Measurements from ENCODE around the gene RAD51C. TPM values are rescaled to one million over a fixed set of nuclear protein-coding genes. Genes with fewer than 3 reads are reported as not detected.
A peak's percentile ranks its signal among the peaks of the same experiment; 100 is the strongest.

Gene RAD51C
- total and polyA plus RNA-seq, 9 of the 15 experiments (the other 6 are each of a cell fraction or from before 2014, with no cell fraction given): 93.9 to 341 (median 135) TPM

DNA sequence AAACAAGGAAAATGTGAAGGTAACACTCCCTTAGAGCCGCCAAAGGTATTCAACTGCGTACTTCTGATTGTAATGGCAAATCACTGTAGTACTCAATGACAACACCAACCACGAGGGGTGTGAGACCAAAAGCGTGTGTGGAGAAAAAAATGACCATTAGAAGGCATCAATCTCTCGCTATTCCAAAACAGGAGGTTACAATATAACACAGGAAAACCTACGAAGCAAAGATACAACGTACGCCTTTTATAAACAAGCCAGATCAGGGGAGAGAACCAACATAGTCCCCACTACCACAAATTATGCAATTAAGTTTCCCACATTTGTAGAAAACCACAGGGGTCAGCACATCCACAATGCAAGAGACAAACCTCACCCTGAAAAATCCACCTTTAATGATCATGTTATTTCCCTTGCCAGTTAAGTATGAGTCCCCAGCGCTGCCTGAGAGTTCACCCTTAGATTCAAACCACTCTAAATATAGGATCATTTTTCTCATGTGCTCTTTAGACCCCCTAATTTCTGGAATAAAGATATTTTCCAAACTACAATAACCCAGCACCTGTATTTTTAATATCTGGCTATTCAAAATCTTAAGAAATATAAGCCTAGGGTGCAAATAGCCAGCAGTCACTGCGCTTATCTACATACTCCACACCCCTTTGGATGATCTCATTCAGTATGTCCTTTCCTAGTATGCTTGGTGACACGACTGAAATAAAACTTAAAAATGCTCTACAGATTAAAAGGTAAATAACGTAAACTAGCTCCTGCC lies 13.0 kb upstream of the RAD51C start (continued):
- TF ChIP-seq, protein P1, sequence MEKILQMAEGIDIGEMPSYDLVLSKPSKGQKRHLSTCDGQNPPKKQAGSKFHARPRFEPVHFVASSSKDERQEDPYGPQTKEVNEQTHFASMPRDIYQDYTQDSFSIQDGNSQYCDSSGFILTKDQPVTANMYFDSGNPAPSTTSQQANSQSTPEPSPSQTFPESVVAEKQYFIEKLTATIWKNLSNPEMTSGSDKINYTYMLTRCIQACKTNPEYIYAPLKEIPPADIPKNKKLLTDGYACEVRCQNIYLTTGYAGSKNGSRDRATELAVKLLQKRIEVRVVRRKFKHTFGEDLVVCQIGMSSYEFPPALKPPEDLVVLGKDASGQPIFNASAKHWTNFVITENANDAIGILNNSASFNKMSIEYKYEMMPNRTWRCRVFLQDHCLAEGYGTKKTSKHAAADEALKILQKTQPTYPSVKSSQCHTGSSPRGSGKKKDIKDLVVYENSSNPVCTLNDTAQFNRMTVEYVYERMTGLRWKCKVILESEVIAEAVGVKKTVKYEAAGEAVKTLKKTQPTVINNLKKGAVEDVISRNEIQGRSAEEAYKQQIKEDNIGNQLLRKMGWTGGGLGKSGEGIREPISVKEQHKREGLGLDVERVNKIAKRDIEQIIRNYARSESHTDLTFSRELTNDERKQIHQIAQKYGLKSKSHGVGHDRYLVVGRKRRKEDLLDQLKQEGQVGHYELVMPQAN (IDR thresholded peaks at IDR 0.05; ENCODE audit: borderline replicate concordance): 0 out of 2 replicates have a peak, but pooled peaks have one; percentile 42
- TF ChIP-seq, protein P2, sequence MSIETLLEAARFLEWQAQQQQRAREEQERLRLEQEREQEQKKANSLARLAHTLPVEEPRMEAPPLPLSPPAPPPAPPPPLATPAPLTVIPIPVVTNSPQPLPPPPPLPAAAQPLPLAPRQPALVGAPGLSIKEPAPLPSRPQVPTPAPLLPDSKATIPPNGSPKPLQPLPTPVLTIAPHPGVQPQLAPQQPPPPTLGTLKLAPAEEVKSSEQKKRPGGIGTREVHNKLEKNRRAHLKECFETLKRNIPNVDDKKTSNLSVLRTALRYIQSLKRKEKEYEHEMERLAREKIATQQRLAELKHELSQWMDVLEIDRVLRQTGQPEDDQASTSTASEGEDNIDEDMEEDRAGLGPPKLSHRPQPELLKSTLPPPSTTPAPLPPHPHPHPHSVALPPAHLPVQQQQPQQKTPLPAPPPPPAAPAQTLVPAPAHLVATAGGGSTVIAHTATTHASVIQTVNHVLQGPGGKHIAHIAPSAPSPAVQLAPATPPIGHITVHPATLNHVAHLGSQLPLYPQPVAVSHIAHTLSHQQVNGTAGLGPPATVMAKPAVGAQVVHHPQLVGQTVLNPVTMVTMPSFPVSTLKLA (conservative IDR thresholded peaks at IDR 0.05): peak; percentile 82 to 92
- TF ChIP-seq, protein P3, sequence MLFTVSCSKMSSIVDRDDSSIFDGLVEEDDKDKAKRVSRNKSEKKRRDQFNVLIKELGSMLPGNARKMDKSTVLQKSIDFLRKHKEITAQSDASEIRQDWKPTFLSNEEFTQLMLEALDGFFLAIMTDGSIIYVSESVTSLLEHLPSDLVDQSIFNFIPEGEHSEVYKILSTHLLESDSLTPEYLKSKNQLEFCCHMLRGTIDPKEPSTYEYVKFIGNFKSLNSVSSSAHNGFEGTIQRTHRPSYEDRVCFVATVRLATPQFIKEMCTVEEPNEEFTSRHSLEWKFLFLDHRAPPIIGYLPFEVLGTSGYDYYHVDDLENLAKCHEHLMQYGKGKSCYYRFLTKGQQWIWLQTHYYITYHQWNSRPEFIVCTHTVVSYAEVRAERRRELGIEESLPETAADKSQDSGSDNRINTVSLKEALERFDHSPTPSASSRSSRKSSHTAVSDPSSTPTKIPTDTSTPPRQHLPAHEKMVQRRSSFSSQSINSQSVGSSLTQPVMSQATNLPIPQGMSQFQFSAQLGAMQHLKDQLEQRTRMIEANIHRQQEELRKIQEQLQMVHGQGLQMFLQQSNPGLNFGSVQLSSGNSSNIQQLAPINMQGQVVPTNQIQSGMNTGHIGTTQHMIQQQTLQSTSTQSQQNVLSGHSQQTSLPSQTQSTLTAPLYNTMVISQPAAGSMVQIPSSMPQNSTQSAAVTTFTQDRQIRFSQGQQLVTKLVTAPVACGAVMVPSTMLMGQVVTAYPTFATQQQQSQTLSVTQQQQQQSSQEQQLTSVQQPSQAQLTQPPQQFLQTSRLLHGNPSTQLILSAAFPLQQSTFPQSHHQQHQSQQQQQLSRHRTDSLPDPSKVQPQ (CRISPR knock-in tag; IDR thresholded peaks at IDR 0.05; ENCODE audit: borderline replicate concordance): no peak
- TF ChIP-seq, protein P4, sequence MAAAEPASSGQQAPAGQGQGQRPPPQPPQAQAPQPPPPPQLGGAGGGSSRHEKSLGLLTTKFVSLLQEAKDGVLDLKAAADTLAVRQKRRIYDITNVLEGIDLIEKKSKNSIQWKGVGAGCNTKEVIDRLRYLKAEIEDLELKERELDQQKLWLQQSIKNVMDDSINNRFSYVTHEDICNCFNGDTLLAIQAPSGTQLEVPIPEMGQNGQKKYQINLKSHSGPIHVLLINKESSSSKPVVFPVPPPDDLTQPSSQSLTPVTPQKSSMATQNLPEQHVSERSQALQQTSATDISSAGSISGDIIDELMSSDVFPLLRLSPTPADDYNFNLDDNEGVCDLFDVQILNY (CRISPR knock-in tag; IDR thresholded peaks at IDR 0.05): peak; percentile 94
- TF ChIP-seq, protein P5, sequence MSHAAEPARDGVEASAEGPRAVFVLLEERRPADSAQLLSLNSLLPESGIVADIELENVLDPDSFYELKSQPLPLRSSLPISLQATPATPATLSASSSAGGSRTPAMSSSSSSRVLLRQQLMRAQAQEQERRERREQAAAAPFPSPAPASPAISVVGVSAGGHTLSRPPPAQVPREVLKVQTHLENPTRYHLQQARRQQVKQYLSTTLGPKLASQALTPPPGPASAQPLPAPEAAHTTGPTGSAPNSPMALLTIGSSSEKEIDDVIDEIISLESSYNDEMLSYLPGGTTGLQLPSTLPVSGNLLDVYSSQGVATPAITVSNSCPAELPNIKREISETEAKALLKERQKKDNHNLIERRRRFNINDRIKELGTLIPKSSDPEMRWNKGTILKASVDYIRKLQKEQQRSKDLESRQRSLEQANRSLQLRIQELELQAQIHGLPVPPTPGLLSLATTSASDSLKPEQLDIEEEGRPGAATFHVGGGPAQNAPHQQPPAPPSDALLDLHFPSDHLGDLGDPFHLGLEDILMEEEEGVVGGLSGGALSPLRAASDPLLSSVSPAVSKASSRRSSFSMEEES (CRISPR knock-in tag; IDR thresholded peaks at IDR 0.05): peak; percentile 89
- TF ChIP-seq U2AF1 (optimal IDR thresholded peaks at IDR 0.05; ENCODE audit: low read depth, low read length): peak; percentile 100
- TF ChIP-seq ZNF717 (CRISPR knock-in tag; IDR thresholded peaks at IDR 0.05): peak; percentile 100
- TF ChIP-seq JUNB (CRISPR knock-in tag; conservative IDR thresholded peaks at IDR 0.05): peak; percentile 84
- no peak; the same call in 1 of the 2 replicates for TF ChIP-seq BACH1 (tag; IDR thresholded peaks at IDR 0.05)
- no peak for TF ChIP-seq STAT5B (CRISPR knock-in tag; IDR thresholded peaks at IDR 0.05)
- TF ChIP-seq GATAD2A (IDR thresholded peaks at IDR 0.05): peak; percentile 97
- TF ChIP-seq, protein P6, sequence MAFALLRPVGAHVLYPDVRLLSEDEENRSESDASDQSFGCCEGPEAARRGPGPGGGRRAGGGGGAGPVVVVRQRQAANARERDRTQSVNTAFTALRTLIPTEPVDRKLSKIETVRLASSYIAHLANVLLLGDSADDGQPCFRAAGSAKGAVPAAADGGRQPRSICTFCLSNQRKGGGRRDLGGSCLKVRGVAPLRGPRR (CRISPR knock-in tag; IDR thresholded peaks at IDR 0.05): peak; percentile 96
- peak; percentile 99 for TF ChIP-seq POLR2H (tag; IDR thresholded peaks at IDR 0.05; ENCODE audit: low read depth)
- peak; percentile 100 for TF ChIP-seq ZNF586 (CRISPR knock-in tag; conservative IDR thresholded peaks at IDR 0.05)
- peak; percentile 83 to 88 for TF ChIP-seq HDAC1 (IDR thresholded peaks at IDR 0.05)
- peak; percentile 100 for TF ChIP-seq KLF10 (CRISPR knock-in tag; IDR thresholded peaks at IDR 0.05)
- TF ChIP-seq NONO (IDR thresholded peaks at IDR 0.05; ENCODE audit: low read depth in 2 of 2, low read length in 1 of 2): peak; percentile 98 to 100

Measured in K562 (cell line).